Occipital lobe (tissue), 2 donors: ENCODE results near the gene PCNX2. TPM values are rescaled to one million over a fixed set of nuclear protein-coding genes. Genes with fewer than 3 reads are reported as not detected.

ENCODE experiments used
- DNase-seq: peaks from one replicate; lab custom pipeline; 2025; lab: John Stamatoyannopoulos, UW
- total RNA-seq: library from RNA; depleted of rRNA; stranded (reverse); fragments of >200 nt; gene quantifications from one replicate; pipeline ENCODE4 v1.2.3, GENCODE V29; 2014

PCNX2 gene
- total RNA-seq, 1 donor from 2014 or later, result 175 TPM

- DNase-seq, result no peak
Observed at GRCh38 chr1:232966663-232967062, 328.9 kb downstream of the PCNX2 start.

GRCh38 chr1:232965912-232966217, 329.7 kb downstream of the PCNX2 start:
- no peak for DNase-seq

- DNase-seq, result no peak
Observed at GRCh38 chr1:232965124-232965911, 330.2 kb downstream of the PCNX2 start.

DNA sequence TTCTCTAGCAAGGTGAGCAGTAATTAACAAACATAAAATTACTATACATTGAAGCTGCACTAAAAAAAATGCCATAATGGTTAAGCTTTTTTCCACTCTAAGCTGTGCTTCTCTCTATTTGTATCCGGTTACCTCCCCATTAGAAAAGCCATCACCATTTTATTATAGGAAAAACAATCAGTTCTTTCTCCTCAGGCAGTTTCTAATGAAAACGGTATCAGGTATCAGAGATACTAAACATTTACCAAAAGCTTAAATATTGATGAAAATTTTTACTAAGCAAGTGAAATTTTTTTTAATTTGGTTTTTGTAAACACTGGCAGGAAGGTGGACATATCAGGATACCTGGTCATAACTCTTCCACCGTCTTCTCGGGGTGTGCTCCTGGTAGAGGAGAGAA, 330.9 kb downstream of the PCNX2 start:
- no peak for DNase-seq

DNA sequence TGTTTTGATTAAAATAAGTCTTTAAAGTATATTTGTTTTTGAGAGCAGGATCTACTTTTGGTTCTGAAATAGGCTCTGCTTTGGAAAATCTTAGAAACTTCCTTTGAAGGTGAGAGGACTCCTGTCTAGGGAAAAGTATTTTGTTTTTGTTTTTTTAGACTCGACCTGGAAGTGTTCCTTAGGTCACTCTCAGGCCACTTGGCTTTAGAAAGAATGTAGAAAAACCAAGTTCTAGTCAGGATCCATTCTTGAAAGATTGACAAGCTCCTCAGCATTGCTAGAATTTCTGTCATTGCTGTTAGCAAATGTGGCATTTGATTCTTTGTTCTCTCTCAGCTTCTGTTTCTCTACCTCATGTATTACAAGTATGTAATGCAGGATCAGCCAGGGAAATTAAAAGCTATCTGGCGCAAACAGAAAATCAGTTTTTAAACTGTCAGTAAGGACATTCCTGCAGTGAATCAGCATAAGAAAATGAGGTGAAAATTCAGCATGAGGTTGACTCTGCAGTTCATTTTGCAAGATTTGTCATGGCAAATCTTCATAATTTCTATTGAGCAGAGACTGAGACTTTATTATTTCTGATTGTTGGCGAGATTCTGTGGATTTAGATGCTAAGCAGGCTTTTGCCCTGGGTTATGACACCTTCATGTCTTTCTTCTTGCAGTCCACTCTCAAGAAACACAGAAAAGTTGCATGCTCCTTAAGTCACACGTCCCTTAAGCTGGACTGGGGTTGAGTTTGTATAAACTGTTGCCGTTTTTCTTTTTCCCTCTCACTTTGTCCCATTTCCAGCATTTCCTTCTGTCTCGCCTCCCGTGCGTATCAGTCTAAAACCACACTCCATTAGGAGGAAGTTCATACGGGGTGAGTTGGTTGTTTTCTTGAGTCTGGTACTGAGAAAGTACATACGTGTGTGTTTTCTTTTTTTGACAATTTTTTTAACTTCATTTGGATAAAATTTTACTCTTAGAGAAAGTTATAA, 332.5 kb downstream of the PCNX2 start:
- no peak for DNase-seq

GRCh38 chr1:232958067-232958466, 337.5 kb downstream of the PCNX2 start:
- DNase-seq, result no peak

DNA sequence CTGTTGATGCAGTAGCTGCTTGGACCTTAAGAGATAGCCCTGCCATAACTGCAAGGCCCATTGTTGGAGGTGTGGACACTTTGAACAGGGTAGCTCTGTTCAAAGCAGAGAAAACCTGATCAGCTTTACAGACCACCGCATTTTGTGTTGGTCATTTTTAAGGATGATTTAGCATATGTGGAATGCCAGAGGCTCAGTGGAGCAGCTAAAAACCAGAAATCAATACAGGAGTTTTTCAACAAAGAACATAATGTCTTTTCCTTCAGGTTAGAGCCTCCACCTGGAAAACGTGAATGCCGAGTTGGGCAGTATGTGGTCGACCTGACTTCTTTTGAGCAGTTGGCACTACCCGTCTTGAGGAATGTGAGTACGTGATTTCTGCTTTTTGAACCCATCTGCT, 339.4 kb downstream of the PCNX2 start:
- no peak for DNase-seq

- DNase-seq, result no peak
Observed at GRCh38 chr1:232954594-232955365, 340.7 kb downstream of the PCNX2 start.

DNA sequence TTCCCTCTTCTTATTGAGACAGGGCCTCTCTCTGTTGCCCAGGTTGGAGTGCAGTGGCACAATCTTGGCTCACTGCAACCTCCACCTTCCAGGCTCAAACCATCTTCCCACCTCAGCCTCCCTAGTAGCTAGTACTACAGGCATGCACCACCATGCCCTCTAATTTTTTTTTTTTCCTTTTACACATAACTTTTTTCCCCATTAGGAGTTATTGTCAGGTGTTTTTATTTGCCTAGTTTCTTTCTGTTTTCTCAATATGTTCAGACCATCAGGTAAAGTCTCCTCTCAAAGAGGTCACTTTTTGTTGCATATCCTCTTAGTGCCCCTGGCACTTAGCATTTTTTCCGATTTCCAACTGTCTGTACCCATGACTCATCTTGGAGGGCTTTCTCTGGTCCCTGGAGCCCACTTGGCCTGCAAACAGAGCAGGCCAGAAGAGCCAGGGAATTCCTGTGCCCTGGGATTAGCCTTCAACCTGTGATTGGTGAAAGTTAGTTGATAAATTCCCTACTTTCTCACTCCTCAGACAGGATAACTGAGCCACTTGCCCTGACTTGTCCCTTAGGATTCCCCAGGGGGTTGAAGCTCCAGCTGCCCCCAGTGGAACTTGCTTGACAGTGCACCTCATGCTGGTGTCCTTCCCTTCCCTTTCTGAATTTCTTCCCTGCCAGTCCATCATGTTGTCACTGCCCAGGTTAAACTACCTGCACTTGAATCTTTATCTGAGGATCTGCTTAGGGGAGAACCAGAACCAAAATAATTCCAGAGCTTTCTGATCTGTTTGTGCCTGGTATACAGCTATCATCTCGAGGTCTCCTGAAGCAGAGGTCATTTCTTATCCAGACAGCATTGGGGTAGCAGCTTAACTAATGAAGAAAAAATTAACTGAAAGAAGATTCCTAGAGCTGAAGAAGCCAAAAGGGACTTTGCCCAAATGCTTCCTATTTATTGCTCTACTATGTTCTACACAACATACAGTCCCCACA, 342.7 kb downstream of the PCNX2 start:
- DNase-seq, result no peak

GRCh38 chr1:232951605-232952004, 343.9 kb downstream of the PCNX2 start:
- no peak for DNase-seq

DNA sequence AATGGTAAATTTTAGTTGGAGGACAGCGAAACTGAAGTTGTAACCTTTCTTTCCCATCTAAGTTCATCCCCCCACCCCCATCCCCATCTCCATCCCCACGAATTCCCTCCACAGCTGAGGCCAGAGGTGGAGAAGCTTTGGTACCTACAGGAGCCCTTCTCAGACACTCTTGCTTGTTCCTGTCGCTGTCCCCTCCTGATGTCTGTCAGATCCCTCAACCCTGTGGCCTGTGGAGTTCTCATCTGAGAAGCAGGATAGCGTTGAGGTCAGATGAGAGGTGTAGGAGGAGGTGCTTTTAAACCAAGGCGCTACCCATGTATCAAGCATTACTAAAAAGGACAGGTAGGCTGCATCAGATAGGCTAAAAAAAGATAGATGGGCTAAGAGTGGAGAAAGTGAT, 344.3 kb downstream of the PCNX2 start:
- DNase-seq, result no peak

DNA sequence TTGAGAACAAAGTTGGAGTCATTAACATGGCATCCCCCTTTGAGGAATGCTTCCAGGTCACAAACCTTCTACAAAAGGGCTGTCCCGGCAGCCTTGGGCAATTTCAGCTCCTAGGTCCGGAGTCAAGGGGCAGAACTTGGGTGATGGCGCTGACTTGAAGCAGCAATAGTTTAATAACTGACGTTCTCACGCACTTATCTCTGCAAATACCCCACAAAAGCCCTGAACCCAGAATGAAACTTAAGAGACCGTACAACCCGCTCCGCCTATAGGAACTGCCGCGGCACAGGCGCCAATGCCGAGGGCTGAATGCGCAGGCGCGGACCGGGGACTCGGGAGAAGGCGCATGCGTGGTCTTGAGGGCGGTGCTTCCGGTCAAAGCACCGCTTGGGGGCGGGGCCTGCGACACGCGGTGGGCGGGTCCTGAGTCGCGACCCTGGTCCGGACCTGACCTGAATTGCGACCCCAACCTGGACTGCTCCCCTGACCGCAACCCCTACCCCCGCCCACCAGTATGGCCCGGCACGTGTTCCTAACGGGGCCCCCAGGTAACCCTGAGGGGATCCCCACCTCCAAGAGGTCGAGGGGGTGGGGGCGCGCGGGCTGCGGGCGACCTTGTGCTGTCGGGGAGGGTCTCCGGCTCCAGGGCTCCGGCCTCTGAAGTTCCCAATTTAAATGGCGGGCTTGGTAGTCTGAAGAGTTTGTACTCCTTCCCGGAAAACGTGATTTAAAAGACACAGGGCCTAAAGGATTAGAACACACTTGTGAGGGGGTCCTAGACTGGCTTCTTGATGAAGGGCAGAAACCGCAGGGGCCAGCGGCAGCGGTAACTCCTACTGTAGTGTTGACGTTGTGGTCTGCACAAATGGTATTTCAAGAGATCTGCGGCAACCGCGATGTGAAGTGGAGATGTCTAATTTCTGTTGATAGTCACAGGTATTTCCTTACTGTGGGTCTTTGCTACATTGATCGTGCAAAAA, 345.0 kb downstream of the PCNX2 start, which contains the start of gene NTPCR:
TSS of gene NTPCR (plus strand) at position 415 of the 980 bp plus-strand sequence. CDS start at position 515, 100 bp downstream.
- peak; percentile 87 for DNase-seq

DNA sequence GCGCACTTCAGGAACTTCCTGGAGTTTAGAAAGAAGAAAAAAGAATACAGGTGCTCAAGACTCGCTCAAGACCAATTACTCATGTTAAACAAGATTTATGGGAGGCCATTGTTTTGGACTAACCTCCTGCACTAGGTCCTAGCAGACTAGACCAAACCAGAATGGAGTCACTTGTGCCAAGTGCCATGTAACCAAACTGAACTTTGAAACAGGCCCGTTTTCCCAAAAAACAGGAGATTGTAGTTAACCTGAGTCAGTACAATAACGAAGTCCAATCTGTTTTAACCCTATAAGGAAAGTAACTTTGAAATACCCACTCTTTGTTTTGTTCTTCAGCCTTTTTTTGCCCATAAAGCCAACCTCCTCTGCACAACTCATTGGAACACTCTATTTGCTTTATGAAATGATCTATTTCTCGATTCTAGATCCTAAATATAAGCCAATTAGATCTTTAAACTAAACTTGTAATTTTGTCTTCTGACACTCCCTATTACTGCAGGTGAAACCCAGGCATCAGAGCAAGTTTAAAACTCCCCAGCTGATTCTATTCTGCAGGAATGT, 345.8 kb downstream of the PCNX2 start:
- DNase-seq, result no peak

GRCh38 chr1:232944347-232944746, 351.2 kb downstream of the PCNX2 start:
- no peak for DNase-seq

DNA sequence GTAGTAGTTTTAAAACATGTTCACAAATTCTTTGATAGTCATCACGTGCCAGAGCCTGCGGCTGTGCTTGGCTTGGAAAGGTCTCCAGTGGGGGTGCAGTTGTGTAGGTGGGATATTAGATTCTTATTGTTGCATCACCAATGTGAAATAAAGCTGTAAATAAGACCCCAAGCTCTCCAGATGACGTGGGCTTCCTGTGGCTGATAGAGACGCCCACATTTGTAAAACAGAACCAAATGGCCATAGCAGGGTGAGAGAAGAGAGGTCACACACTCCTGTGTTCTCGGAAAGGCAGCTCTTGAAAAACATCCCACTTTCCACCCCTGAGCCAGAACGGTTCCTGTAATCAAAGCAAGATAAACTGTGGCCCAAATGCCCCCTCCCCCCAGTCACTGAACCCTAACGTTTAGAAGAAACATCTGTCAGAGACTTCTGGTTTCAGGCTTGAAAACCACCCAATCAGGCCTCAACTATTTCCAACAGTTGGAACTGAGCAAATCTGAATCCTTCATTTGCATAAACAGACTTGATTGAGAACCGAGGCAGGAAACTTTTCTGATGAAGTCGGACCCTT, 351.8 kb downstream of the PCNX2 start:
- DNase-seq, result no peak

DNA sequence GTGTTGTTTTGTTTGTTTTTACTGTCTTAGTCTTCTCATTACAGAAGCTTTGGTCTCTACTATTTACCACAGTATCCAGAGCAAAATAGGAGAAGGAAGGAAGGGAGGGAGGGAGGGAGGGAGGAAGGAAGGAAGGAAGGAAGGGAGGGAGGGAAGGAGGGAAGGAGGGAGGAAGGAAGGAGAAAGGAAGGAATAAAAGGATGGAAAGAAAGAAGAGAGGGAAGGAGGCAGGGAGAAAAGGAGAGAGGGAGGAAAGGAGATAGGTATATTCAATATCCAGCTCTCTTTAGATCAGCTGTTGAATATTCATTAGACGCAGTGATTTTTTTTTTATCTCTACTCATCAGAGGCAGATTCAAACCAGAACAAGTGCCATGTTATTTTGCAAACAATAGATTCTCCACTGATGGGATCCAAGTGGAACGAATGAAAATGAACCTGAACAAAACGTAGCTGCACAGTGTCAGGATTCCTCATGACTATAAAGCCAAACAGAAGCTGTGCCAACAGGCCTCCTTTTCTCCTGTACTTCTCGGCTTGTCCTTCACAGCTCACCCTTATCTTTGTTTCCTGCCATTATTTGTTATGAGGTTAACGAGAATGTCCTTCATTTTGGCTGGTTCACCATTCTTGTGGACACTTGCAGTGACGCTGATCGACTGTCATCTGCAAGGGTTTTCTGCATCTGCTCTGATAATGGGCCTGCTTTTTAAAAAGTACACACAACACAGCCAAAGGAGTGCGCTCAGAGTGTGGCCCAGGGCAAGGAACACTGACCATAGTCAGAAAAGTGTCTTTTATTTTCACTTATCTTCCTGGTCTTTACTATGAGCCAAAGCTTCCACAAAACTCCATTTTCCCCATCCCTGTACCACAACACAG, 352.9 kb downstream of the PCNX2 start:
- no peak for DNase-seq

DNA sequence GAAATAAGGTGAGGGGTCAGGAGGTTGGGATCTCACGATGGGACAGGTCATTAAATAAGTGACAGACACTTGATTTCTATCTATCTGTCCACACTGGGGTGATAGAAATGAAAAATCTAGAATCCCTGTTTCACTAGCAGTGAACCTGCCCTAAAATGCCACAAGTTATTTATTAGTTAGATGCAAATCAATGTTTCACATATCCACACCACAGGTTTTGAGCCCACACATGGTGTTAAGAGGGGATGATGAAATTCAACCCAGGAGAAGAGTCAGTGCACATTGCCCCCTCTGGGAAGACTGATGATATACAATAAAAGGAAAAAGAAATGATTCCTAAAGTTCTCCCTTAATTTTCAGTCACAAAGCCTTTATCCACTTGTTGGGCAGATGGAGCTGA, 355.3 kb downstream of the PCNX2 start:
- DNase-seq, result no peak

GRCh38 chr1:232939748-232940147, 355.8 kb downstream of the PCNX2 start:
- no peak for DNase-seq
